H1 (cell line): ENCODE results near the gene SCD.

Experiments
- CBX8 ChIP-seq: fragments of 300-800, 300-1000 bp; sonication (generic); IDR thresholded peaks from 2 replicates; pipeline ENCODE4 v1.7.1; 2016; ENCODE audit warnings: low read depth, low read length, borderline replicate concordance
- HDAC2 ChIP-seq, 2 experiments: fragments of 300-600 bp in 1 of 2; sonication (generic) in 1 of 2; IDR thresholded peaks; 2 replicates each; pipeline ENCODE4 v1.6.1; 2011 to 2012; ENCODE audit warnings: low read depth in 2 of 2, low read length in 2 of 2, mild to moderate bottlenecking in 2 of 2, moderate library complexity in 2 of 2, borderline replicate concordance in 1 of 2, inconsistent platforms in 1 of 2
- ZNF274 ChIP-seq: IDR thresholded peaks from 2 replicates; pipeline ENCODE4 v1.7.0; 2012; ENCODE audit warnings: low read length, borderline replicate concordance; ENCODE audit errors: extremely low read depth

DNA sequence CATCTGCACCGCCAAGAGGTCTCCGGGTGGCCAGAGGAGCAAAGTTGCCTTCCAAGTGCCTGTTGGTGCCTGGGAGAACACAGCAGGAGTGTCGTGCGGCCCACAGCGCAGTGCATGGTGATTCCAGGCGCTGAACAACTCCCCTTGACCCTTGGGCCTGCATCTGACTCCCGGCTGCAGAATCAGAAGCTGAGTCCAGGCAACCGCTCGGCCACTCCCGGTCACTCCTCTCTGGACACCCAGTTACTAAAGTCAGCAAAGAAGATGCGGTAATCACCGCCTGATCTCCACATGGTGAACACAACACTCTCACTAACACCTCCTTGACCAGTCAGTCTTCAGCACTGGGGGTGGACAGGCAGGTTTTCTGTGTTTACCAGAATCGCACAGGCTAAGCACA is 35.5 kb downstream of the SCD start:
- TF ChIP-seq HDAC2 (IDR thresholded peaks at IDR 0.05; ENCODE audit: borderline replicate concordance in 1 of 2, low read depth in 2 of 2, low read length in 2 of 2) (no peak), ZNF274 (no peak), CBX8 (no peak)
